Measurements from ENCODE around the gene LAMC2. TPM values are rescaled to one million over a fixed set of nuclear protein-coding genes. Genes with fewer than 3 reads are reported as not detected.

Gene LAMC2
- total RNA-seq, 2 donors from 2014 or later, result 0.54 to 4.5 TPM

GRCh38 chr1:183166454-183166853 is 19.6 kb upstream of the LAMC2 start:
- H3K27me3 ChIP-seq (replicated peaks; ENCODE audit: insufficient read depth), result no peaks in the 10 kb centered on the region
- no peak overlapping the region for H3K27ac ChIP-seq
- ATAC-seq (ENCODE audit: insufficient number of reproducible peaks, low FRiP score, low read depth) (no peak), DNase-seq (ENCODE audit: low spot score) (no peak)
- H3K4me1 ChIP-seq (ENCODE audit: control insufficient read depth in 1 of 2, low read depth in 2 of 2), result no peaks in the 10 kb centered on the region
- no peaks in the 10 kb centered on the region for H3K36me3 ChIP-seq
- TF ChIP-seq CTCF (IDR thresholded peaks at IDR 0.05), result no peak
- H3K9me3 ChIP-seq, result no peaks in the 10 kb centered on the region
- H3K4me3 ChIP-seq, result no peak overlapping the region

DNA sequence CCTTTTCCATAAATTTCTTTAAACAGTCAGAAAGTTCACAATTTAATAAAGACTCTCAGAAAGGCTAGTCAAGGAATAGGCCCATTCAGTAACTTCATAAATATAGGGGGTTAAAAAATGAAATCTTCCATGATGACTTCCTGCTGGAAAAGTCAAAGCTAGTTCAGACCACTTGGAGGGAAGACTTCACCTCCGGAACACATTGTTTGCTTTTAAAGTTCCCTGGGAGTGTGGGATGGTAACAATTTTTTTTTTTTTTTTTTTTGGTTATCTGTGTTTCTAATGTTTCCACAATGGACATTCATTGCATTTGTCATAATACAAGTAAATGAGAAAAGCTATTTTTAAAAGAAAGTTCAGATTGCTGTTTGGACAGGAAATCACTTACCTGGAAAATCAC is 18.4 kb upstream of the LAMC2 start:
- TF ChIP-seq CTCF (IDR thresholded peaks at IDR 0.05), result no peak

GRCh38 chr1:183168308-183168707 is 17.8 kb upstream of the LAMC2 start:
- Histone ChIP-seq H3K4me3 (no peak overlapping the region), H3K4me1 (ENCODE audit: control insufficient read depth in 1 of 2, low read depth in 2 of 2) (no peaks in the 10 kb centered on the region), H3K27me3 (replicated peaks; ENCODE audit: insufficient read depth) (no peaks in the 10 kb centered on the region), H3K27ac (no peak overlapping the region), H3K9me3 (no peaks in the 10 kb centered on the region), H3K36me3 (no peaks in the 10 kb centered on the region)
- DNase-seq (ENCODE audit: low spot score) (no peak), ATAC-seq (ENCODE audit: insufficient number of reproducible peaks, low FRiP score, low read depth) (no peak)
- TF ChIP-seq CTCF (IDR thresholded peaks at IDR 0.05), result no peak

More for the DNA sequence above, 18.4 kb upstream of the LAMC2 start:
- Histone ChIP-seq H3K4me1 (ENCODE audit: control insufficient read depth in 1 of 2, low read depth in 2 of 2) (no peaks in the 10 kb centered on the region), H3K4me3 (no peak overlapping the region), H3K36me3 (no peaks in the 10 kb centered on the region), H3K9me3 (no peaks in the 10 kb centered on the region), H3K27me3 (replicated peaks; ENCODE audit: insufficient read depth) (no peaks in the 10 kb centered on the region), H3K27ac (no peak overlapping the region)
- DNase-seq (ENCODE audit: low spot score) (no peak), ATAC-seq (ENCODE audit: insufficient number of reproducible peaks, low FRiP score, low read depth) (no peak)

GRCh38 chr1:183173828-183174227 is 12.2 kb upstream of the LAMC2 start:
- H3K27ac ChIP-seq, result no peak overlapping the region
- ATAC-seq (ENCODE audit: insufficient number of reproducible peaks, low FRiP score, low read depth), result no peak
- TF ChIP-seq CTCF (IDR thresholded peaks at IDR 0.05), result no peak
- no peak overlapping the region for H3K4me3 ChIP-seq
- no peaks in the 10 kb centered on the region for H3K36me3 ChIP-seq
- no peaks in the 10 kb centered on the region for H3K9me3 ChIP-seq
- DNase-seq (ENCODE audit: low spot score), result no peak
- no peaks in the 10 kb centered on the region for H3K27me3 ChIP-seq (replicated peaks; ENCODE audit: insufficient read depth)
- peaks cover 0 to 10% of the 10 kb centered on the region in 2 donors for H3K4me1 ChIP-seq (ENCODE audit: control insufficient read depth in 1 of 2, low read depth in 2 of 2)

DNA sequence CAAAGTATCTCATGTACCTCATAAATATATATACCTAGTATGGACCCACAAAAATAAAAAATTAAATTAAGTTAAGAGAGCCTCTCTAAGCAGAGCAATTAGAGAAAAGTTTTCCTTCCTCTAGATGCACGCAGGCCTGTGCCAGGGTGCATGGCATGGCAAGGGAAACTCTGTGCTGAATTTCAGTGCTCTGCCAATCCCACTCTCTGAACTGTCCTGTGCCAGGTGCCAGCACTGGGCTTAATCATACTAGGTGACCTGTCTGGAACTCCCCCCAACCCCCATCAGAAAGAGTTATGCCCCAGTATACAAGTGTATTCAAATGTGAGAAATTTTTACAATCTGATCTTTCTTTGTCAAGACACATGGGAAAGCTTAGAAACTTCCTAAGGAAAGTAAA is 10.4 kb upstream of the LAMC2 start:
- no peak for TF ChIP-seq CTCF (IDR thresholded peaks at IDR 0.05)
- ATAC-seq (ENCODE audit: insufficient number of reproducible peaks, low FRiP score, low read depth), result no peak

More for the DNA sequence above, 10.4 kb upstream of the LAMC2 start:
- Histone ChIP-seq H3K9me3 (no peaks in the 10 kb centered on the region), H3K4me1 (ENCODE audit: control insufficient read depth in 1 of 2, low read depth in 2 of 2) (peaks cover 13 to 28% of the 10 kb centered on the region in 2 donors), H3K27me3 (replicated peaks; ENCODE audit: insufficient read depth) (no peaks in the 10 kb centered on the region), H3K27ac (no peak overlapping the region), H3K36me3 (no peaks in the 10 kb centered on the region), H3K4me3 (no peak overlapping the region)
- no peak for DNase-seq (ENCODE audit: low spot score)

Measured in thoracic aorta (tissue), 2 donors.